IMR-90 (cell line): Measurements from ENCODE around the gene ALK. TPM values are rescaled to one million over a fixed set of nuclear protein-coding genes. Genes with fewer than 3 reads are reported as not detected.

Experiments used
- ATAC-seq: fragments of 200-7000 bp; cut with Tn5 transposase; 2 replicates; pipeline ENCODE4 v1.9.1; 2020; ENCODE audit warnings: low read depth, mild to moderate bottlenecking, moderate library complexity
- BruUV-seq: library from RNA; stranded (reverse); fragments of 400-500 nt; replicated peaks from 2 replicates; lab custom pipeline; 2021; lab: Mats Ljungman, UMichigan
- CTCF ChIA-PET: fragments of 300-600 bp; formaldehyde crosslinking; extraction: SDS; loops from one replicate; lab custom pipeline; 2021; ENCODE audit warnings: antibody characterized with exemption; lab: Yijun Ruan, JAX
- POLR2A ChIA-PET: fragments of 300-600 bp; sonication (Branson Sonifier 250); formaldehyde crosslinking; loops from one replicate; lab custom pipeline; 2022; ENCODE audit warnings: antibody characterized with exemption; ENCODE audit not compliant: unreplicated experiment; lab: Charles Lee
- DNase-seq: peaks from one replicate; pipeline ENCODE4 v3.0.0; 2013
- H2AFZ ChIP-seq: replicated peaks from 2 replicates; pipeline ENCODE3; 2013; ENCODE audit warnings: low read length, mild to moderate bottlenecking; ENCODE audit not compliant: poor library complexity
- H2AK5ac ChIP-seq: 2 replicates; pipeline ENCODE4 v1.6.1; 2013; ENCODE audit warnings: low read depth, low read length, inconsistent platforms
- H2AK9ac ChIP-seq: replicated peaks from 2 replicates; pipeline ENCODE3; 2013; ENCODE audit warnings: mild to moderate bottlenecking, low read depth, low read length, moderate library complexity; ENCODE audit not compliant: poor library complexity
- H2BK120ac ChIP-seq: 2 replicates; pipeline ENCODE4 v1.6.1; 2013; ENCODE audit warnings: low read depth, low read length, inconsistent platforms
- H2BK15ac ChIP-seq: 3 replicates; pipeline ENCODE4 v1.6.1; 2013; ENCODE audit warnings: low read depth, low read length, inconsistent platforms
- H2BK20ac ChIP-seq: 2 replicates; pipeline ENCODE4 v1.6.1; 2013; ENCODE audit warnings: low read depth, mild to moderate bottlenecking, inconsistent platforms, low read length, moderate library complexity
- H2BK5ac ChIP-seq: 2 replicates; pipeline ENCODE4 v1.6.1; 2013; ENCODE audit warnings: mild to moderate bottlenecking, low read depth, low read length, inconsistent platforms; ENCODE audit not compliant: poor library complexity, severe bottlenecking
- H3K14ac ChIP-seq: replicated peaks from 2 replicates; pipeline ENCODE4 v1.6.1; 2013; ENCODE audit warnings: low read depth, low read length, inconsistent platforms
- H3K18ac ChIP-seq: 2 replicates; pipeline ENCODE4 v1.6.1; 2013; ENCODE audit warnings: low read depth, low read length, control low read depth
- H3K23ac ChIP-seq: 2 replicates; pipeline ENCODE4 v1.6.1; 2013; ENCODE audit warnings: low read depth, low read length, inconsistent platforms
- H3K27ac ChIP-seq: 2 replicates; pipeline ENCODE4 v1.5.1; 2013; ENCODE audit warnings: mild to moderate bottlenecking, control low read depth, low read length; ENCODE audit not compliant: insufficient read depth
- H3K27me3 ChIP-seq: 2 replicates; pipeline ENCODE4 v1.6.1; 2013; ENCODE audit warnings: low read length; ENCODE audit not compliant: control insufficient read depth, insufficient read depth
- H3K36me3 ChIP-seq: 2 replicates; pipeline ENCODE4 v1.6.1; 2013; ENCODE audit warnings: low read length, mixed read lengths; ENCODE audit not compliant: control insufficient read depth, insufficient read depth
- H3K4ac ChIP-seq: 2 replicates; pipeline ENCODE4 v1.6.1; 2013; ENCODE audit warnings: low read depth, low read length, inconsistent platforms
- H3K4me1 ChIP-seq: 2 replicates; pipeline ENCODE4 v1.6.1; 2013; ENCODE audit warnings: low read length, mixed read lengths; ENCODE audit not compliant: control insufficient read depth, insufficient read depth
- H3K4me2 ChIP-seq: 2 replicates; pipeline ENCODE4 v1.6.1; 2013; ENCODE audit warnings: low read depth, mild to moderate bottlenecking, control low read depth, low read length, moderate library complexity
- H3K4me3 ChIP-seq: 2 replicates; pipeline ENCODE4 v1.5.1; 2013; ENCODE audit warnings: low read depth, mild to moderate bottlenecking, control low read depth, low read length, moderate library complexity; ENCODE audit not compliant: insufficient read depth
- H3K56ac ChIP-seq: 2 replicates; pipeline ENCODE4 v1.6.1; 2013; ENCODE audit warnings: low read length, inconsistent platforms; ENCODE audit not compliant: insufficient read depth; ENCODE audit errors: extremely low read depth
- H3K79me1 ChIP-seq, 2 experiments: 2 replicates each; pipeline ENCODE4 v1.6.1; 2013; ENCODE audit warnings: low read length in 2 of 2, inconsistent platforms in 1 of 2, low read depth in 1 of 2
- H3K9ac ChIP-seq: 2 replicates; pipeline ENCODE4 v1.6.1; 2013; ENCODE audit warnings: low read depth, low read length, control low read depth
- H3K9me1 ChIP-seq: 2 replicates; pipeline ENCODE4 v1.6.1; 2013; ENCODE audit warnings: low read length, inconsistent platforms; ENCODE audit not compliant: insufficient read depth
- H3K9me3 ChIP-seq: 2 replicates; pipeline ENCODE4 v1.6.1; 2013; ENCODE audit warnings: low read length; ENCODE audit not compliant: control insufficient read depth, insufficient read depth
- H4K20me1 ChIP-seq: 2 replicates; pipeline ENCODE4 v1.6.1; 2013; ENCODE audit warnings: low read length, inconsistent platforms; ENCODE audit not compliant: insufficient read depth
- H4K5ac ChIP-seq: 2 replicates; pipeline ENCODE4 v1.6.1; 2013; ENCODE audit warnings: mild to moderate bottlenecking, low read depth, low read length, control low read depth
- H4K8ac ChIP-seq, 2 experiments: 2 replicates each; pipeline ENCODE4 v1.6.1; 2013; ENCODE audit warnings: low read depth in 2 of 2, low read length in 2 of 2, control low read depth in 1 of 2, inconsistent platforms in 1 of 2
- H4K91ac ChIP-seq: 2 replicates; pipeline ENCODE4 v1.6.1; 2013; ENCODE audit warnings: low read depth, low read length, inconsistent platforms; ENCODE audit not compliant: insufficient read depth
- BHLHE40 ChIP-seq: fragments of 150-350 bp; IDR thresholded peaks from 2 replicates; pipeline ENCODE4 v1.6.1; 2016; ENCODE audit warnings: mild to moderate bottlenecking, low read depth, low read length
- CHD1 ChIP-seq: IDR thresholded peaks from 2 replicates; pipeline ENCODE4 v1.6.1; 2012; ENCODE audit warnings: low read depth, low read length, improper control_type of control experiment
- FOS ChIP-seq: fragments of 150-350 bp; IDR thresholded peaks from 2 replicates; pipeline ENCODE4 v1.6.1; 2016; ENCODE audit warnings: low read depth, low read length
- MAFK ChIP-seq: IDR thresholded peaks from 2 replicates; pipeline ENCODE4 v1.6.1; 2012; ENCODE audit warnings: low read depth, low read length, improper control_type of control experiment
- MXI1 ChIP-seq: IDR thresholded peaks from 2 replicates; pipeline ENCODE4 v1.6.1; 2012; ENCODE audit warnings: low read depth, mild to moderate bottlenecking, low read length, moderate library complexity, borderline replicate concordance
- NFE2L2 ChIP-seq: fragments of 150-350 bp; IDR thresholded peaks from 2 replicates; pipeline ENCODE4 v1.6.1; 2016; ENCODE audit warnings: low read depth, mild to moderate bottlenecking, low read length
- POLR2A ChIP-seq: IDR thresholded peaks from 2 replicates; pipeline ENCODE4 v1.6.1; 2012; ENCODE audit warnings: mild to moderate bottlenecking, low read depth, low read length
- RAD21 ChIP-seq: IDR thresholded peaks from 2 replicates; pipeline ENCODE4 v1.6.1; 2012; ENCODE audit warnings: low read length, improper control_type of control experiment
- RCOR1 ChIP-seq: IDR thresholded peaks from 2 replicates; pipeline ENCODE4 v1.6.1; 2012; ENCODE audit warnings: mild to moderate bottlenecking, low read length, improper control_type of control experiment; ENCODE audit not compliant: insufficient replicate concordance
- RFX5 ChIP-seq: IDR thresholded peaks from 2 replicates; pipeline ENCODE4 v1.8.0; 2012; ENCODE audit warnings: low read depth, mild to moderate bottlenecking, low read length, moderate library complexity
- SMC3 ChIP-seq: fragments of 150-350 bp; IDR thresholded peaks from 2 replicates; pipeline ENCODE4 v1.6.1; 2016; ENCODE audit warnings: low read depth, mild to moderate bottlenecking, antibody characterized with exemption, low read length, moderate library complexity
- WGBS, 2 experiments: methylation state at CpG; one replicate each; pipeline versions ENCODE4 v1.1.5 to v1.1.7; 2013; ENCODE audit warnings: missing lambda C conversion rate in 2 of 2; ENCODE audit not compliant: insufficient read length in 1 of 2; ENCODE audit errors: extremely low coverage in 2 of 2; 5-methylcytosine and 5-hydroxymethylcytosine counted together
- dilution Hi-C: fragments of 300-500 bp; cut with HindIII; formaldehyde crosslinking; loops from one replicate; pipeline ENCODE4 v1.14.3; 2018; ENCODE audit warnings: low sequenced_read_pairs; ENCODE audit not compliant: unreplicated experiment
- in situ Hi-C: fragments of 300-500 bp; cut with MboI; formaldehyde crosslinking; loops from 3 replicates; pipeline ENCODE4 v1.14.3; 2019; ENCODE audit warnings: low sequenced_read_pairs, inconsistent platforms, mixed read lengths
- intact Hi-C: fragments of 100-400 bp; cut with micrococcal nuclease; formaldehyde crosslinking; loops from 2 replicates; pipeline ENCODE4 v1.10.0; 2022
- polyA plus RNA-seq, 3 experiments: library from polyadenylated mRNA; depleted of rRNA; stranded (reverse); fragments of >200 nt; gene quantifications; 2 replicates each; pipeline ENCODE4 v1.2.3, GENCODE V29; 2012; ENCODE audit warnings: low replicate concordance in 1 of 3
- total RNA-seq: library from RNA; depleted of rRNA; stranded (reverse); fragments of >200 nt; gene quantifications from 2 replicates; pipeline ENCODE4 v1.2.3, GENCODE V29; 2012
- TF ChIP-seq, protein P1 (sequence below): fragments of 150-350 bp; IDR thresholded peaks from 2 replicates; pipeline ENCODE4 v1.6.1; 2016; ENCODE audit warnings: low read depth, mild to moderate bottlenecking, low read length, moderate library complexity, borderline replicate concordance
- TF ChIP-seq, protein P2 (sequence below): conservative IDR thresholded peaks from 2 replicates; pipeline ENCODE4 v1.5.1; 2012; ENCODE audit warnings: mild to moderate bottlenecking, low read depth, low read length, improper control_type of control experiment

The ALK gene
- total and polyA plus RNA-seq, 2 of the 4 experiments (the other 2 are of a cell fraction): not detected

DNA sequence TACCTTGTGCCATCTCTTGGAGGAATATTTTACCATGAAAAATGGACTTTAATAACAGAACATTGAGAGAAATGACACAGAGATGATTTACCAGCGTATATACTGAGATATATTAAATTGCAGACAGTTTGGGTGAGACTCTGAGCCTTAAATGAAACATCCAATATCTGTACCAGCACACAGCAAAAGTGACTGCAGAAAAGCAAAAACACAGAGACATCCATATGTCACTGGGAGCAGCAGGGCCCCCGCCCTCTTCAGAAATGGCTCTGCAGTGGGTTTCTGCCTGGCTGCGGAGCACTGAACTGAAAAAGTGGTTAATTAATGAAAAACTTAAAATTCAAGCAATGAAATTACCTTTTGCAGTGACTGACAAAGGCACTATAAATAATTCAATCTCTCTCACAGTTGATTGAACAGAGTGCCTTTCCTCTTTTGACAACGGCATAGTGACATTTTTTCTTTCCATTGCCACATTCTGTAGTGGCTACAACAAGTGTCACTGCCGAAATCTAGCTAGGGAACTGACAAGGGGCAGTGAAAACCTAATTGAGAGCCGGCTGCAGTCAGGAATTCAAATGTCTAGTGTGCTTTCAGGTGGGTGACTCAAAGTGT lies 353.4 kb downstream of the ALK start:
- H3K4me3 ChIP-seq: no peak overlapping the region
- BruUV-seq: no TSS peak

More for the DNA sequence above, 353.4 kb downstream of the ALK start:
- Histone ChIP-seq H3K4ac (no peak overlapping the region), H3K56ac (no peak overlapping the region), H3K14ac (no peak overlapping the region), H3K18ac (no peak overlapping the region), H3K36me3 (no peaks in the 10 kb centered on the region), H4K8ac (no peak overlapping the region), H2AK9ac (no peak overlapping the region), H3K27ac (no peak overlapping the region), H2BK120ac (no peak overlapping the region), H2BK15ac (no peak overlapping the region), H3K79me1 (no peaks in the 10 kb centered on the region), H3K9ac (no peak overlapping the region), H2BK5ac (no peak overlapping the region), H3K4me1 (no peaks in the 10 kb centered on the region), H2BK20ac (no peak overlapping the region), H3K4me2 (no peak overlapping the region), H4K20me1 (no peaks in the 10 kb centered on the region), H3K23ac (no peak overlapping the region), H3K9me3 (no peaks in the 10 kb centered on the region), H4K91ac (no peak overlapping the region), H3K9me1 (no peaks in the 10 kb centered on the region), H3K27me3 (peaks cover 25% of the 10 kb centered on the region), H4K5ac (no peak overlapping the region), H2AK5ac (no peak overlapping the region), H2AFZ (no peak overlapping the region)
- TF ChIP-seq MAFK: no peak
- TF ChIP-seq SMC3: no peak
- TF ChIP-seq BHLHE40: no peak
- TF ChIP-seq RCOR1: no peak
- no peak for TF ChIP-seq NFE2L2
- TF ChIP-seq, protein P1, sequence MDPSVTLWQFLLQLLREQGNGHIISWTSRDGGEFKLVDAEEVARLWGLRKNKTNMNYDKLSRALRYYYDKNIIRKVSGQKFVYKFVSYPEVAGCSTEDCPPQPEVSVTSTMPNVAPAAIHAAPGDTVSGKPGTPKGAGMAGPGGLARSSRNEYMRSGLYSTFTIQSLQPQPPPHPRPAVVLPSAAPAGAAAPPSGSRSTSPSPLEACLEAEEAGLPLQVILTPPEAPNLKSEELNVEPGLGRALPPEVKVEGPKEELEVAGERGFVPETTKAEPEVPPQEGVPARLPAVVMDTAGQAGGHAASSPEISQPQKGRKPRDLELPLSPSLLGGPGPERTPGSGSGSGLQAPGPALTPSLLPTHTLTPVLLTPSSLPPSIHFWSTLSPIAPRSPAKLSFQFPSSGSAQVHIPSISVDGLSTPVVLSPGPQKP: no peak
- no peak for TF ChIP-seq RAD21
- no peak for TF ChIP-seq MXI1
- TF ChIP-seq CHD1: no peak
- no peak for TF ChIP-seq FOS
- TF ChIP-seq, protein P2, sequence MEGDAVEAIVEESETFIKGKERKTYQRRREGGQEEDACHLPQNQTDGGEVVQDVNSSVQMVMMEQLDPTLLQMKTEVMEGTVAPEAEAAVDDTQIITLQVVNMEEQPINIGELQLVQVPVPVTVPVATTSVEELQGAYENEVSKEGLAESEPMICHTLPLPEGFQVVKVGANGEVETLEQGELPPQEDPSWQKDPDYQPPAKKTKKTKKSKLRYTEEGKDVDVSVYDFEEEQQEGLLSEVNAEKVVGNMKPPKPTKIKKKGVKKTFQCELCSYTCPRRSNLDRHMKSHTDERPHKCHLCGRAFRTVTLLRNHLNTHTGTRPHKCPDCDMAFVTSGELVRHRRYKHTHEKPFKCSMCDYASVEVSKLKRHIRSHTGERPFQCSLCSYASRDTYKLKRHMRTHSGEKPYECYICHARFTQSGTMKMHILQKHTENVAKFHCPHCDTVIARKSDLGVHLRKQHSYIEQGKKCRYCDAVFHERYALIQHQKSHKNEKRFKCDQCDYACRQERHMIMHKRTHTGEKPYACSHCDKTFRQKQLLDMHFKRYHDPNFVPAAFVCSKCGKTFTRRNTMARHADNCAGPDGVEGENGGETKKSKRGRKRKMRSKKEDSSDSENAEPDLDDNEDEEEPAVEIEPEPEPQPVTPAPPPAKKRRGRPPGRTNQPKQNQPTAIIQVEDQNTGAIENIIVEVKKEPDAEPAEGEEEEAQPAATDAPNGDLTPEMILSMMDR: no peak
- TF ChIP-seq RFX5: no peak
- TF ChIP-seq POLR2A: no peak
- DNase-seq: no peak
- in situ Hi-C loops (no loop called here), intact Hi-C loops (no loop called here), dilution Hi-C loops (no loop called here)
- ATAC-seq: no peak
- ChIA-PET CTCF (no interaction called here), POLR2A (no interaction called here)
- no CpG with 5 or more reads among the region's 6 CpGs for WGBS, 2 experiments
